Calu3 (cell line): ENCODE measurements around the gene CDKN2AIP. TPM values are rescaled to one million over a fixed set of nuclear protein-coding genes. Genes with fewer than 3 reads are reported as not detected.

Source experiments
- BruUV-seq: library from RNA; stranded (reverse); fragments of 400-500 nt; replicated peaks from 2 replicates; lab custom pipeline; 2021; lab: Mats Ljungman, UMichigan
- CTCF ChIA-PET: fragments of 300-600 bp; sonication (Branson Sonifier 250); formaldehyde crosslinking; loops from one replicate; lab custom pipeline; 2022; ENCODE audit warnings: antibody characterized with exemption; lab: Charles Lee
- DNase-seq: peaks from one replicate; pipeline ENCODE4 v3.0.0; 2022
- H3K27ac Mint-ChIP-seq: one replicate; pipeline ENCODE4 v1.8.0; 2022; ENCODE audit warnings: mixed read lengths; ENCODE audit not compliant: unreplicated experiment
- H3K27me3 Mint-ChIP-seq: one replicate; pipeline ENCODE4 v1.8.0; 2022; ENCODE audit warnings: mixed read lengths; ENCODE audit not compliant: unreplicated experiment
- H3K36me3 Mint-ChIP-seq: one replicate; pipeline ENCODE4 v1.8.0; 2022; ENCODE audit warnings: mild to moderate bottlenecking, moderate library complexity, mixed read lengths; ENCODE audit not compliant: insufficient read depth, unreplicated experiment
- H3K4me1 Mint-ChIP-seq: one replicate; pipeline ENCODE4 v1.8.0; 2022; ENCODE audit warnings: mild to moderate bottlenecking, low read depth, mixed read lengths; ENCODE audit not compliant: unreplicated experiment
- H3K4me3 Mint-ChIP-seq: one replicate; pipeline ENCODE4 v1.8.0; 2022; ENCODE audit warnings: mild to moderate bottlenecking, low read depth, moderate library complexity, mixed read lengths; ENCODE audit not compliant: unreplicated experiment
- H3K9me3 Mint-ChIP-seq: one replicate; pipeline ENCODE4 v1.8.0; 2022; ENCODE audit warnings: low read depth, mixed read lengths; ENCODE audit not compliant: unreplicated experiment
- CTCF ChIP-seq: fragments of 200-600 bp; IDR thresholded peaks from one replicate; pipeline ENCODE4 v1.8.0; 2022; ENCODE audit warnings: antibody characterized with exemption; ENCODE audit not compliant: unreplicated experiment
- intact Hi-C: fragments of 100-400 bp; cut with micrococcal nuclease; formaldehyde crosslinking; loops from one replicate; pipeline ENCODE4 v1.10.0; 2022; ENCODE audit not compliant: unreplicated experiment
- total RNA-seq: library from RNA; stranded (reverse); gene quantifications from 2 replicates; pipeline ENCODE4 v1.2.3, GENCODE V29; 2022

Gene CDKN2AIP
- total RNA-seq, 1 experiment from 2014 or later, result 17.5 TPM

- Mint-ChIP-seq H3K4me3 (no peak overlapping the region), H3K27me3 (no peaks in the 10 kb centered on the region), H3K27ac (no peak overlapping the region), H3K36me3 (peaks cover 61% of the 10 kb centered on the region), H3K9me3 (no peaks in the 10 kb centered on the region), H3K4me1 (peaks cover 7% of the 10 kb centered on the region)
- no peak for DNase-seq
- intact Hi-C loops, result no loop called here
- no peak for TF ChIP-seq CTCF
- CTCF ChIA-PET, result no interaction called here
- no TSS peak for BruUV-seq
These were observed 3.2 kb downstream of the CDKN2AIP start for GRCh38 chr4:183447646-183448045.

- no peak for DNase-seq
- no TSS peak for BruUV-seq
- intact Hi-C loops, result no loop called here
- Mint-ChIP-seq H3K4me3 (no peak overlapping the region), H3K27me3 (no peaks in the 10 kb centered on the region), H3K36me3 (peaks cover 61% of the 10 kb centered on the region), H3K4me1 (peaks cover 7% of the 10 kb centered on the region), H3K27ac (no peak overlapping the region), H3K9me3 (no peaks in the 10 kb centered on the region)
- CTCF ChIA-PET, result no interaction called here
- TF ChIP-seq CTCF, result no peak
These were observed 4.0 kb downstream of the CDKN2AIP start for GRCh38 chr4:183448436-183448835.

- no TSS peak for BruUV-seq
- no peaks in the 10 kb centered on the region for H3K27me3 Mint-ChIP-seq
- CTCF ChIA-PET, result no interaction called here
- TF ChIP-seq CTCF, result no peak
- intact Hi-C loops, result no loop called here
- DNase-seq, result no peak
- no peak overlapping the region for H3K4me3 Mint-ChIP-seq
- peaks cover 53% of the 10 kb centered on the region for H3K36me3 Mint-ChIP-seq
- H3K27ac Mint-ChIP-seq, result no peak overlapping the region
- no peaks in the 10 kb centered on the region for H3K9me3 Mint-ChIP-seq
- peaks cover 7% of the 10 kb centered on the region for H3K4me1 Mint-ChIP-seq
These were observed 4.9 kb downstream of the CDKN2AIP start for GRCh38 chr4:183449193-183449882.

GRCh38 chr4:183450108-183450507, 5.7 kb downstream of the CDKN2AIP start:
- intact Hi-C loops, result no loop called here
- no peak for TF ChIP-seq CTCF
- BruUV-seq, result no TSS peak
- H3K4me1 Mint-ChIP-seq, result peaks cover 7% of the 10 kb centered on the region
- H3K4me3 Mint-ChIP-seq, result no peak overlapping the region
- H3K9me3 Mint-ChIP-seq, result no peaks in the 10 kb centered on the region
- no peak for DNase-seq
- H3K27me3 Mint-ChIP-seq, result no peaks in the 10 kb centered on the region
- H3K27ac Mint-ChIP-seq, result no peak overlapping the region
- peaks cover 46% of the 10 kb centered on the region for H3K36me3 Mint-ChIP-seq
- CTCF ChIA-PET, result no interaction called here
